ENCODE results near the gene TMEM72.

GRCh38 chr10:44923611-44924010, 12.5 kb downstream of the TMEM72 start:
- TF ChIP-seq CTCF (IDR thresholded peaks at IDR 0.05): no peak
- no peak for TF ChIP-seq EP300 (IDR thresholded peaks at IDR 0.05)

Data from upper lobe of left lung (tissue), 4 donors.